HEK293T (cell line): ENCODE data around the gene STRADA.

ENCODE experiments used
- CTCF ChIA-PET: fragments of 350-600 bp; formaldehyde crosslinking; extraction: SDS; loops from one replicate; lab custom pipeline; 2021; ENCODE audit warnings: antibody characterized with exemption, inconsistent platforms; lab: Yijun Ruan, JAX
- POLR2A ChIA-PET: fragments of 350-600 bp; formaldehyde crosslinking; extraction: SDS; loops from one replicate; lab custom pipeline; 2020; ENCODE audit warnings: antibody characterized with exemption, inconsistent platforms; lab: Yijun Ruan, JAX
- DNase-seq: peaks from one replicate; pipeline ENCODE4 v3.0.0; 2012; ENCODE audit warnings: mixed read lengths; ENCODE audit errors: extremely low spot score
- ARNT ChIP-seq: fragments of 450-650 bp; IDR thresholded peaks from 2 replicates; pipeline ENCODE4 v1.6.1; 2017; ENCODE audit warnings: mild to moderate bottlenecking
- BHLHE40 ChIP-seq: fragments of 450-650 bp; IDR thresholded peaks from 2 replicates; pipeline ENCODE4 v1.6.1; 2016; ENCODE audit warnings: mild to moderate bottlenecking, moderate library complexity, borderline replicate concordance
- CTBP1 ChIP-seq: fragments of 450-650 bp; IDR thresholded peaks from 2 replicates; pipeline ENCODE4 v1.6.1; 2016; ENCODE audit warnings: borderline replicate concordance
- ELF4 ChIP-seq: fragments of 450-650 bp; IDR thresholded peaks from 2 replicates; pipeline ENCODE4 v1.6.1; 2017; ENCODE audit warnings: antibody characterized with exemption
- FOXA1 ChIP-seq: fragments of 450-650 bp; IDR thresholded peaks from 2 replicates; pipeline ENCODE4 v1.6.1; 2016; ENCODE audit warnings: mild to moderate bottlenecking
- FOXK2 ChIP-seq: fragments of 450-650 bp; IDR thresholded peaks from 2 replicates; pipeline ENCODE4 v1.6.1; 2016; ENCODE audit warnings: mild to moderate bottlenecking
- FOXM1 ChIP-seq: fragments of 450-650 bp; IDR thresholded peaks from 2 replicates; pipeline ENCODE4 v1.6.1; 2017; ENCODE audit warnings: mild to moderate bottlenecking, borderline replicate concordance
- HDGF ChIP-seq: fragments of 450-650 bp; IDR thresholded peaks from 2 replicates; pipeline ENCODE4 v1.6.1; 2017; ENCODE audit warnings: antibody characterized with exemption, borderline replicate concordance
- L3MBTL2 ChIP-seq: fragments of 450-650 bp; conservative IDR thresholded peaks from 2 replicates; pipeline ENCODE4 v1.6.1; 2016; ENCODE audit warnings: mild to moderate bottlenecking
- LEF1 ChIP-seq: fragments of 450-650 bp; IDR thresholded peaks from 2 replicates; pipeline ENCODE4 v1.6.1; 2017; ENCODE audit warnings: mild to moderate bottlenecking, borderline replicate concordance
- NFRKB ChIP-seq: fragments of 450-650 bp; IDR thresholded peaks from 2 replicates; pipeline ENCODE4 v1.6.1; 2016; ENCODE audit warnings: mild to moderate bottlenecking, moderate library complexity
- SP1 ChIP-seq: fragments of 450-650 bp; IDR thresholded peaks from 2 replicates; pipeline ENCODE4 v1.6.1; 2017
- SUZ12 ChIP-seq: fragments of 450-650 bp; IDR thresholded peaks from 2 replicates; pipeline ENCODE4 v1.6.1; 2016; ENCODE audit warnings: mild to moderate bottlenecking
- TARDBP ChIP-seq: fragments of 450-650 bp; IDR thresholded peaks from 2 replicates; pipeline ENCODE4 v1.6.1; 2016
- ZNF384 ChIP-seq: fragments of 450-650 bp; IDR thresholded peaks from 2 replicates; pipeline ENCODE4 v1.6.1; 2016
- TF ChIP-seq, protein P1 (sequence below): fragments of 450-650 bp; IDR thresholded peaks from 2 replicates; pipeline ENCODE4 v1.6.1; 2016

Gene STRADA

DNA sequence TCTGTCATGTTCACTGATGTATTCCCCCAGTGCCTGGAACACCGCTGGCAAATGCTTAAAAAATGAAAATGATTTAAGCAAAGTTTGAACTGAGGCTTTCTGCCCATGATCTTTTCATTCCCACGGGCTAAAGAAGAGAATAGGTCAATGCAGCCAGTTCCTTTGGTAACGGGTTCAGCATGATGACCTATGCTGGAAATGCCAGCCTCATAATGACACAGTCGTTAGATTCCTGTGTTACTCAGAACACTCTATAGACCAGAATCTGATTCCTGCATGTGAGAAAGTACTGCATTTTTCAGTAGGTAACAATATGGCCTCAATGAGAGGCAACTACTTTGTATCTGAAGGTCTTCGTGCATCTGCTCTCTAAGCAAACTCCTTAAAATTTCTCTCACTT is 22.6 kb downstream of the STRADA start:
- no peak for DNase-seq
- ChIA-PET CTCF (no interaction called here), POLR2A (no interaction called here)
- TF ChIP-seq ELF4 (no peak), TARDBP (no peak), CTBP1 (no peak), BHLHE40 (no peak), SP1 (no peak), SUZ12 (no peak), FOXM1 (no peak), LEF1 (no peak), NFRKB (no peak), ZNF384 (no peak), HDGF (no peak), ARNT (no peak), FOXA1 (no peak), FOXK2 (no peak), L3MBTL2 (no peak)
- TF ChIP-seq, protein P1, sequence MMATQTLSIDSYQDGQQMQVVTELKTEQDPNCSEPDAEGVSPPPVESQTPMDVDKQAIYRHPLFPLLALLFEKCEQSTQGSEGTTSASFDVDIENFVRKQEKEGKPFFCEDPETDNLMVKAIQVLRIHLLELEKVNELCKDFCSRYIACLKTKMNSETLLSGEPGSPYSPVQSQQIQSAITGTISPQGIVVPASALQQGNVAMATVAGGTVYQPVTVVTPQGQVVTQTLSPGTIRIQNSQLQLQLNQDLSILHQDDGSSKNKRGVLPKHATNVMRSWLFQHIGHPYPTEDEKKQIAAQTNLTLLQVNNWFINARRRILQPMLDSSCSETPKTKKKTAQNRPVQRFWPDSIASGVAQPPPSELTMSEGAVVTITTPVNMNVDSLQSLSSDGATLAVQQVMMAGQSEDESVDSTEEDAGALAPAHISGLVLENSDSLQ = no peak

DNA sequence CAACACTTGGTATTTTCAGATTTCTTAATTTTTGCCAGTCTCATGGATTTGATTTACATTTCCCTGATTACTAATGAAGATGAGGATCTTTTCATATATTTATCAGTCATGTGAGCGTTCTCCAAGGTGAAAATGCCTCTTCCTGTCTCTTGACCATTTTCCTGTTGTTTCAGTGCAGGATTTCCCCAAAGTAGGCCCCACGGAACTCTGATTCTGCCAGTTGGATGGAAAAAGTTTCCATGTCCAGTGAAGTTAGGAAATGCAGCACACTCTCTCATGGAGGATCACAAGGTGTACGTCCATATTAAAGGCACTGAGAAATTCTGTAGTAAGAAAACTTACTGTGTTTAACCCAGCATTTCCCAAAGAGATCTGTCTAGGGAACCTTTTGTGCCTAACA is 25.2 kb downstream of the STRADA start:
- TF ChIP-seq TARDBP (no peak), BHLHE40 (no peak), FOXM1 (no peak), ZNF384 (no peak), SP1 (no peak), ELF4 (no peak)
- TF ChIP-seq, protein P1 = no peak
- ChIA-PET CTCF (no interaction called here), POLR2A (interaction anchor here (0.8 to 1.1 kb wide), 2 partner anchors 16 to 26 kb away, joined by 4 read pairs; partner anchors contain the start of gene LIMD2)
- DNase-seq = no peak

DNA sequence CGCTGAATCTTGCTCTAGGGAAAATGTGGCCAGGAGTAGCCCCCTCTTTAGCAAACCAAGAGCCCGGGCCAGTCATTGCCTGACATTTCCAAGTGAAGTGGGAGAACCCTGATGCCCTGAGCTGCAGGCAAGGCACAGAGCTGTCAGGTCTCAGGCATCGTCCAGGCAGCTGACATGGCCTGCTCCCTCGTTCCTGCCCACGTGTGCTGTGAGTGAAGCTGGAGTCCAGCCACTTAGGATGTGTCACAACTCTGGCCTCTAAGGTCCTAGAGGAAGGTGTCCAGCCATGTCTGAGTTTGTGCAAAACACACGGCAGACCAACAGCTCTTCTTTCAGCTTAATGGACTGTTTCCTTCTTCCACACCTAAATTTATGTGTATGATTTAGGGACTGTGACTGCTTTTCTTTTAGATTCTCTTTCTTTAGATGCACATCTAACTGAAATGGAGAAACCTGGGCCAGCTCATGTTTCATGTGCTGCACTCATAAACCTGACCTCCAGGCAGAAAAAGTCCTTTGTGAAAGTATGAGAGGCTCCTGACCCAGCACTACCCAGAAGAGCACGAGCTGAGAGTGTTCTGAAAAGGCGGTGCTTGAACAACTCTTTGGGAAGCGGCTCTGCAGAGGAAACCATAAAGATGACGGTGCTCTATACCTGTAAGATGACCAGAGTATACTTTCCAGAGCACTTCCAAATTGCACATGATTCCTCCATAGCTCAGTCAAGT is 26.9 kb downstream of the STRADA start:
- ChIA-PET POLR2A (interaction anchor here (1.3 to 1.9 kb wide), 2 partner anchors 9 to 27 kb away, joined by 4 to 6 read pairs; no protein-coding TSS in a partner anchor), CTCF (interaction anchor here (1.5 kb wide), 1 partner anchor 120 kb away, joined by 4 read pairs; no protein-coding TSS in a partner anchor)
- no peak for DNase-seq
- TF ChIP-seq SUZ12 (no peak), ZNF384 (no peak), SP1 (no peak), LEF1 (no peak), FOXA1 (no peak), FOXM1 (no peak), HDGF (no peak), FOXK2 (no peak), ARNT (no peak), TARDBP (no peak)

DNA sequence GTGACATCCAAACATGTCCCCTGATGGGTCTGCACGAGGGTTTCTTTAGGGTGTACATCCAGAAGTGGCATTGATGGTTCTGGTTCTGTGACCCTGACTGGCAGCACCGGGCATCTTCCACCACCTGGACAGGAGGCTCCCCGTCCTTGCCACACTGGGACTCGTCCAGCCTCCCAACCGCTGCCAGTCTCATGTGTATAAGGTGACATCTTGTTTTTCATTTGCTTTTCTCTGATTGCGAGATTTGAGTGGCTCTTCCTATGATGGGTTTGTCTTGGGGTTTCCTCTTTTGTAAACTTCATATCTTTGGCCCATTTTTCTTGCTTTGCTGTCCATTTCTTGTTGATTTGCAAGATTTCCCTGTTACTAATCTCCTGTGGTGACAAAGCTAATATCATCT is 32.5 kb downstream of the STRADA start:
- POLR2A ChIA-PET = interaction anchor here (1.0 to 1.5 kb wide), 2 partner anchors 65 to 87 kb away, joined by 3 read pairs; partner anchors contain the start of genes CCDC47, DDX42 and MAP3K3
- DNase-seq = no peak
- TF ChIP-seq L3MBTL2 = no peak
- no peak for TF ChIP-seq LEF1
- TF ChIP-seq SP1 = no peak
- no peak for TF ChIP-seq HDGF
- no peak for TF ChIP-seq CTBP1
- no peak for TF ChIP-seq NFRKB
- TF ChIP-seq ELF4 = no peak
- no peak for TF ChIP-seq FOXK2
- no peak for TF ChIP-seq TARDBP
- no peak for TF ChIP-seq SUZ12
- no peak for TF ChIP-seq FOXA1
- no peak for TF ChIP-seq FOXM1
- TF ChIP-seq ARNT = no peak
- TF ChIP-seq, protein P1 = no peak
- TF ChIP-seq ZNF384 = no peak
- TF ChIP-seq BHLHE40 = no peak
- CTCF ChIA-PET = interaction anchor here (1.5 kb wide), 1 partner anchor 13 kb away, joined by 3 read pairs; no protein-coding TSS in a partner anchor

DNA sequence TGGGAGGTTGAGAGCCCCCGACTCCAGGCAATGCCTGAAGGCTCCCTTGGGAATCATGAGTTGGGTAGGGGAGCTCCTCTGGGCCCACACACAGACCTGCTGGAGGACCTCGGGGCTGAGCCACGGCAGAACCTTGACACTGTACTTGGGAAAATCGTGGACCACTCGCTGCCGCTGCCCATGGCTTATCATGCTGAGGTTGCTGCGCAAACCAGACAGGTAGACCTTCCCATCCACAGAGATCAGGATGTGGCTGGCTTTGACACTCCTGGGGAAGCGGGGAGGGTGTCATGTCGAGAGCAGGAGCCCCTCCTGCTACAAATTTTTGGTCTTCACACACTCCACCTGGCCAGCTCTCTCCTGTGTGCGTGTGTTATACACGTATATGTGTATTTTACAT is 34.4 kb downstream of the STRADA start:
- TF ChIP-seq, protein P1 = no peak
- no peak for TF ChIP-seq ELF4
- TF ChIP-seq NFRKB = no peak
- no peak for TF ChIP-seq HDGF
- CTCF ChIA-PET = no interaction called here
- DNase-seq = no peak
- POLR2A ChIA-PET = no interaction called here
